SK-N-SH (cell line): ENCODE results near the gene BACE1-AS. TPM values are rescaled to one million over a fixed set of nuclear protein-coding genes. Genes with fewer than 3 reads are reported as not detected.
"Not testable (repeated sequence)": the region's sequence is repeated elsewhere in the genome, so short reads cannot be mapped to it uniquely, and the experiment has no call there.

Experiments
- CTCF ChIA-PET: fragments of 300-600, 350-600 bp; formaldehyde crosslinking; extraction: SDS; loops from one replicate; lab custom pipeline; 2021; lab: Yijun Ruan, JAX
- POLR2A ChIA-PET: fragments of 350-600 bp; sonication (Branson Sonifier 250); formaldehyde crosslinking; extraction: SDS; loops from one replicate; lab custom pipeline; 2020; ENCODE audit warnings: antibody characterized with exemption, inconsistent platforms; lab: Yijun Ruan, JAX
- DNase-seq: peaks from one replicate; pipeline ENCODE4 v3.0.0; 2012
- H2AFZ ChIP-seq: fragments of 200-600 bp; sonication (generic); 2 replicates; pipeline ENCODE4 v1.8.1; 2016; ENCODE audit warnings: antibody characterized with exemption, mild to moderate bottlenecking, low read depth
- H3F3A ChIP-seq: fragments of 200-600 bp; sonication (generic); replicated peaks from 2 replicates; pipeline ENCODE3; 2016; ENCODE audit warnings: antibody characterized with exemption, mild to moderate bottlenecking; ENCODE audit not compliant: insufficient read depth
- H3K27ac ChIP-seq, 2 experiments: fragments of 200-500 bp in 1 of 2; fragments of 200-600 bp in 1 of 2; sonication (Bioruptor generic) in 1 of 2; sonication (generic), shearing (Covaris generic) in 1 of 2; 2 replicates each; pipeline versions ENCODE4 v1.5.1 to v1.6.1; 2014 to 2016; ENCODE audit warnings: low read depth in 2 of 2, inconsistent platforms in 1 of 2, low read length in 1 of 2, mild to moderate bottlenecking in 1 of 2, mixed read lengths in 1 of 2
- H3K27me3 ChIP-seq: fragments of 200-600 bp; sonication (generic), shearing (Covaris generic); 2 replicates; pipeline ENCODE4 v1.6.1; 2016; ENCODE audit warnings: mixed run types; ENCODE audit not compliant: insufficient read depth
- H3K36me3 ChIP-seq, 2 experiments: fragments of 200-500 bp in 1 of 2; fragments of 200-600 bp in 1 of 2; sonication (Bioruptor generic) in 1 of 2; sonication (generic) in 1 of 2; replicated peaks in 1 of 2; 2 replicates each; pipeline versions ENCODE3 to v1.5.1; 2014 to 2016; ENCODE audit warnings: low read length in 1 of 2, mild to moderate bottlenecking in 1 of 2; ENCODE audit not compliant: insufficient read depth in 2 of 2, control insufficient read depth in 1 of 2
- H3K4me1 ChIP-seq, 2 experiments: fragments of 200-500 bp in 1 of 2; fragments of 200-600 bp in 1 of 2; sonication (Bioruptor generic) in 1 of 2; sonication (generic), shearing (Covaris generic) in 1 of 2; 2 replicates each; pipeline versions ENCODE4 v1.5.1 to v1.6.1; 2014 to 2016; ENCODE audit warnings: low read depth in 1 of 2, low read length in 1 of 2, mixed run types in 1 of 2; ENCODE audit not compliant: insufficient read depth in 2 of 2, control insufficient read depth in 1 of 2
- H3K4me2 ChIP-seq: fragments of 200-600 bp; sonication (generic), shearing (Covaris generic); 2 replicates; pipeline ENCODE4 v1.6.1; 2017; ENCODE audit warnings: mixed run types
- H3K4me3 ChIP-seq, 2 experiments: fragments of 200-500 bp in 1 of 2; fragments of 200-600 bp in 1 of 2; sonication (Bioruptor generic) in 1 of 2; sonication (generic), shearing (Covaris generic) in 1 of 2; 2 replicates each; pipeline versions ENCODE4 v1.5.1 to v1.8.1; 2014 to 2016; ENCODE audit warnings: low read depth in 2 of 2, inconsistent platforms in 1 of 2, low read length in 1 of 2, mild to moderate bottlenecking in 1 of 2, mixed read lengths in 1 of 2, moderate library complexity in 1 of 2
- H3K79me2 ChIP-seq: fragments of 200-600 bp; sonication (generic); 2 replicates; pipeline ENCODE4 v1.8.1; 2017; ENCODE audit warnings: mild to moderate bottlenecking; ENCODE audit not compliant: insufficient read depth
- H3K9ac ChIP-seq: fragments of 200-600 bp; sonication (generic); 2 replicates; pipeline ENCODE4 v1.6.1; 2017; ENCODE audit warnings: mixed run types
- H3K9me2 ChIP-seq: fragments of 200-600 bp; sonication (generic); 2 replicates; pipeline ENCODE4 v1.6.1; 2017; ENCODE audit warnings: mixed run types
- H3K9me3 ChIP-seq: fragments of 200-600 bp; sonication (generic); 2 replicates; pipeline ENCODE4 v1.6.1; 2017; ENCODE audit warnings: mixed run types, mild to moderate bottlenecking, moderate library complexity
- H4K20me1 ChIP-seq: fragments of 200-600 bp; sonication (generic); 2 replicates; pipeline ENCODE4 v1.6.1; 2017; ENCODE audit warnings: mild to moderate bottlenecking, mixed run types; ENCODE audit not compliant: insufficient read depth
- GABPA ChIP-seq: IDR thresholded peaks from 2 replicates; pipeline ENCODE4 v1.4.0; 2012; ENCODE audit warnings: low read depth, mild to moderate bottlenecking
- GATA2 ChIP-seq: sonication (generic); formaldehyde crosslinking; IDR thresholded peaks from 2 replicates; pipeline ENCODE4 v1.5.0; 2020; ENCODE audit warnings: mild to moderate bottlenecking, missing genetic modification reagents
- NFIC ChIP-seq: IDR thresholded peaks from 2 replicates; pipeline ENCODE4 v1.4.0; 2012; ENCODE audit warnings: borderline replicate concordance
- RFX5 ChIP-seq: IDR thresholded peaks from 2 replicates; pipeline ENCODE4 v1.6.1; 2012; ENCODE audit warnings: mild to moderate bottlenecking, improper control_type of control experiment, low read length
- SIN3A ChIP-seq: IDR thresholded peaks from 2 replicates; pipeline ENCODE4 v1.6.1; 2012; ENCODE audit warnings: low read depth, mild to moderate bottlenecking, low read length, moderate library complexity, borderline replicate concordance
- SMC3 ChIP-seq: IDR thresholded peaks from 2 replicates; pipeline ENCODE4 v1.6.1; 2012; ENCODE audit warnings: low read depth, low read length, improper control_type of control experiment
- TAF1 ChIP-seq: IDR thresholded peaks from 2 replicates; pipeline ENCODE4 v1.6.1; 2012; ENCODE audit warnings: low read depth, mild to moderate bottlenecking, low read length, moderate library complexity, borderline replicate concordance
- TCF12 ChIP-seq: IDR thresholded peaks from 2 replicates; pipeline ENCODE4 v1.4.0; 2012
- YY1 ChIP-seq: IDR thresholded peaks from 2 replicates; pipeline ENCODE4 v1.4.0; 2012; ENCODE audit warnings: low read depth, mild to moderate bottlenecking
- WGBS: methylation state at CpG from one replicate; pipeline ENCODE4 v1.1.6; 2017; ENCODE audit warnings: low lambda C conversion rate; 5-methylcytosine and 5-hydroxymethylcytosine counted together
- polyA plus RNA-seq, 3 experiments: library from polyadenylated mRNA; depleted of rRNA; stranded (reverse); fragments of >200 nt; gene quantifications; 2 replicates each; pipeline ENCODE4 v1.2.3, GENCODE V29; 2012
- TF ChIP-seq, protein P1 (sequence below): IDR thresholded peaks from 2 replicates; pipeline ENCODE4 v1.4.0; 2012; ENCODE audit warnings: low read depth, borderline replicate concordance
- TF ChIP-seq, protein P2 (sequence below): fragments of 200-600 bp; sonication (generic); IDR thresholded peaks from 2 replicates; pipeline ENCODE4 v1.6.1; 2017; ENCODE audit warnings: antibody characterized with exemption, mild to moderate bottlenecking, moderate library complexity

Gene BACE1-AS
- polyA plus RNA-seq, 1 of the 3 experiments (the other 2 are of a cell fraction) = 5.7 TPM

DNA sequence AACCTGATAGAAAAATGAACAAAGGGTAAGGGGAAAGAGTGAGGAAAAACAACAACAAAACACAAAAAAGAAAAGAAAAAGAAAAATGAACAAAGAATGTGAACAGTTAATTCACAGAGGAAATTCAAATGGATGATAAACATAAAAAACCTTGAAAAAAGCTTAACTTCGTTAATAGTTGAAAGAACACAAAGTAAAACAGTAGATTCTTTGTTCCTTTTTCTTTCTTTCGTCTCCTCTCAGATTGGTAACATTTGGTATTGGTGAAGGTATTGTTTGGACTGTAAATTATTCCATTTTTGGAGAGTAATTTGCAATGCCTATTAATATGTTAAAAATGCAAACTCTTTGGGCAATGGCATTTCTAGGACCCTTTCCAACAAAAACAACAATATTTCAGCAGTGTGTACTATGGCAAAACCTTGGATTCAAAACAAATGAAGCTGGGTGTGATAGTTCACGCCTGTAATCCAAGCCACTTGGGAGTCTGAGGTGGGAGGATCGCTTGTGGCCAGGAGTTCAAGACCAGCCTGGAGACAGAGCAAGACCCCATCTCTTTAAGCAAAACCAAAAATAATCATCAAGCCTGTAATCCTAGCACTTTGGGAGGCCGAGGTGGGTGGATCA lies 28.2 kb downstream of the BACE1-AS start:
- Histone ChIP-seq H3K4me1 (peaks cover 0 to 14% of the 10 kb centered on the region in 2 experiments; a peak in 3 of 4 replicates), H3F3A (peaks cover 7% of the 10 kb centered on the region), H3K9me2 (no peaks in the 10 kb centered on the region), H3K9ac (no peak overlapping the region), H3K9me3 (no peaks in the 10 kb centered on the region), H3K27ac (peak overlapping the region in 1 of 2 experiments; percentile 16; a peak in 2 of 4 replicates), H3K79me2 (peaks cover 14% of the 10 kb centered on the region), H3K27me3 (no peaks in the 10 kb centered on the region), H3K4me2 (peak overlapping the region; percentile 3; the same call in 1 of the 2 replicates), H3K36me3 (no peaks in the 10 kb centered on the region), H3K4me3 (no peak overlapping the region), H4K20me1 (no peaks in the 10 kb centered on the region), H2AFZ (peak overlapping the region; percentile 29; the same call in 1 of the 2 replicates)
- TF ChIP-seq TCF12 = no peak
- TF ChIP-seq, protein P1, sequence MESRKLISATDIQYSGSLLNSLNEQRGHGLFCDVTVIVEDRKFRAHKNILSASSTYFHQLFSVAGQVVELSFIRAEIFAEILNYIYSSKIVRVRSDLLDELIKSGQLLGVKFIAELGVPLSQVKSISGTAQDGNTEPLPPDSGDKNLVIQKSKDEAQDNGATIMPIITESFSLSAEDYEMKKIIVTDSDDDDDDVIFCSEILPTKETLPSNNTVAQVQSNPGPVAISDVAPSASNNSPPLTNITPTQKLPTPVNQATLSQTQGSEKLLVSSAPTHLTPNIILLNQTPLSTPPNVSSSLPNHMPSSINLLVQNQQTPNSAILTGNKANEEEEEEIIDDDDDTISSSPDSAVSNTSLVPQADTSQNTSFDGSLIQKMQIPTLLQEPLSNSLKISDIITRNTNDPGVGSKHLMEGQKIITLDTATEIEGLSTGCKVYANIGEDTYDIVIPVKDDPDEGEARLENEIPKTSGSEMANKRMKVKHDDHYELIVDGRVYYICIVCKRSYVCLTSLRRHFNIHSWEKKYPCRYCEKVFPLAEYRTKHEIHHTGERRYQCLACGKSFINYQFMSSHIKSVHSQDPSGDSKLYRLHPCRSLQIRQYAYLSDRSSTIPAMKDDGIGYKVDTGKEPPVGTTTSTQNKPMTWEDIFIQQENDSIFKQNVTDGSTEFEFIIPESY = no peak
- no peak for TF ChIP-seq GATA2 (CRISPR knock-in tag)
- whole genome bisulfite sequencing = 81% methylated on average over 5 of the region's 5 CpGs
- ChIA-PET CTCF (interaction anchor here (1.2 kb wide), 1 partner anchor 9 kb away, joined by 3 read pairs; no protein-coding TSS in a partner anchor), POLR2A (interaction anchor here (1.5 kb wide), 1 partner anchor 8 kb away, joined by 5 read pairs; the partner anchor contains the start of gene CEP164)
- no peak for DNase-seq

DNA sequence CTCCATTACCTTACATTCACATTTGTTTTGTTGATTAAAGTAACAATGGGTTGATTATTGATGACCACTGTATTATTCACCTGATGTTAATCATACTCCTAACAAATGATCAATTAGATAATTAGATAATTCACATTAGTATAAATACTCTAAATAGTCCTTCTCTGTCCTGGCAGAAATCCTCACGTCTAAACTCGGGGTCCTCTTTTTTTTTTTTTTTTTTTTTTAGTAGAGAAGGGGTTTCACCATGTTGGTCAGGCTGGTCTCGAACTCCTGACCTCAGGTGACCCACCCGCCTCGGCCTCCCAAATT lies 36.1 kb downstream of the BACE1-AS start:
- ChIA-PET CTCF (interaction anchor here (1.2 to 1.5 kb wide), 3 partner anchors 47 to 490 kb away, joined by 3 to 5 read pairs (median 4); no protein-coding TSS in a partner anchor), POLR2A (interaction anchor here (0.7 to 2.5 kb wide), 8 partner anchors 8 to 96 kb away, joined by 3 to 8 read pairs (median 4); partner anchors contain the start of genes BACE1 and PCSK7)
- Histone ChIP-seq H3K4me1 (peaks cover 6 to 12% of the 10 kb centered on the region in 2 experiments; a peak in 2 of 4 replicates), H3K4me3 (peak overlapping the region; percentile 68 to 95), H2AFZ (peak overlapping the region; percentile 85), H3K9ac (peak overlapping the region; percentile 79), H3K79me2 (peaks cover 38% of the 10 kb centered on the region), H3K27ac (peak overlapping the region in 1 of 2 experiments; percentile 88; a peak in 3 of 4 replicates), H3K4me2 (peak overlapping the region; percentile 85), H3F3A (peaks cover 15% of the 10 kb centered on the region)
- H3K9me2 ChIP-seq, DNase-seq, H3K9me3 ChIP-seq, H3K27me3 ChIP-seq, H3K36me3 ChIP-seq, H4K20me1 ChIP-seq: not testable (repeated sequence)
- 1% methylated on average over 5 of the region's 5 CpGs for WGBS

DNA sequence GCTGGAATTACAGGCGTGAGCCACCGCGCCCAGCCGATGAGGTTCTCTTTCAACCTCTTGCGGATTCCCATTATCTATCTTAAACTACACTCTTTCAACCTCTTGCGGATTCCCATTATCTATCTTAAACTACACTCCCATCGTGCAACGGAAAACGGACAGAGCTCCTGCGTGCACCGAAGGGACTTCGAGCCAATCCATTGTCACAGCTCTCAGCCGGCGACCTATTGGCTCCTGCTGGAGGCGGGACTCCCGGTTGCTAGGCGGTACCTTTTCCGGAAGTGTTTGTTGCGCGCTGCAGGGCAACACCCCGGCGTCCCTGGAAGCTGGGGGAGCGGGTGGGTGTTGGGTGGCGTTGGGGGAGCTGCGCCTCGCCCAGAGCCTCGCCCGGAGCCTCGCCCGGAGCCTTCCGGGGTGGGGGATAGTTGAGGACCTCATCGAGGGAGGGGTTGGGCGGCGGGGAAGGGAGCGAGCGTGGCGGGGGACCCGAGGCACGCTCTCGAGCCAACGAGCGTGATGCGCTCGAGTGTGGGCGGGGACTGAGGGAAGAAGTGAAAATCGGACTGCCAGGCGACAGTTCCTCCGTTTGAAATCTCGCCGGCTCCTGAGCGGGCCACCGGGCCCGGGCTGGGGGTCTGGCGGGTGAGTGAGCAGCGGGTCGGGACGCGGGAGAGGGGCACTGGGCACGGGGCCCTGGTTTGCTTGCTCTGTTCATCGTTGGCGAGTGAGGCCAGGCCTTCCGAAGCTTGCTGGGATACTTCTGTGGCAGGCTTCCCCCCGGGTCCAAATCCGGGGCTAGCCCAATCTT lies 36.6 kb downstream of the BACE1-AS start, which contains the start of gene CEP164:
Gene CEP164, plus strand, starts transcription at position 288 of the 808 bp plus-strand sequence. CDS start 10,733 bp downstream, outside the sequence.
- no peaks in the 10 kb centered on the region for H3K27me3 ChIP-seq
- peak within 1 kb of the TSS; percentile 79 for H3K9ac ChIP-seq
- no peaks in the 10 kb centered on the region for H3K36me3 ChIP-seq
- under 1% methylated on average over 53 of the region's 64 CpGs for WGBS
- peaks cover 15% of the 10 kb centered on the region for H3F3A ChIP-seq
- peaks cover 44% of the 10 kb centered on the region for H3K79me2 ChIP-seq
- CTCF ChIA-PET = interaction anchor here (1.0 to 1.5 kb wide), 5 partner anchors 47 to 490 kb away, joined by 3 to 5 read pairs (median 4); no protein-coding TSS in a partner anchor
- H3K27ac ChIP-seq = peak within 1 kb of the TSS; percentile 78 to 88
- H3K4me2 ChIP-seq = peak within 1 kb of the TSS; percentile 85
- H3K4me3 ChIP-seq = peak within 1 kb of the TSS; percentile 68 to 95
- POLR2A ChIA-PET = interaction anchor here (0.7 to 2.5 kb wide), 10 partner anchors 9 to 96 kb away, joined by 3 to 8 read pairs (median 4); partner anchors contain the start of genes BACE1, PCSK7 and RNF214
- H4K20me1 ChIP-seq = no peaks in the 10 kb centered on the region
- DNase-seq = peak; percentile 94
- no peaks in the 10 kb centered on the region for H3K9me2 ChIP-seq
- H2AFZ ChIP-seq = peak within 1 kb of the TSS; percentile 85
- H3K9me3 ChIP-seq = no peaks in the 10 kb centered on the region
- peaks cover 6 to 12% of the 10 kb centered on the region in 2 experiments; a peak in 2 of 4 replicates for H3K4me1 ChIP-seq
- TF ChIP-seq, protein P2, sequence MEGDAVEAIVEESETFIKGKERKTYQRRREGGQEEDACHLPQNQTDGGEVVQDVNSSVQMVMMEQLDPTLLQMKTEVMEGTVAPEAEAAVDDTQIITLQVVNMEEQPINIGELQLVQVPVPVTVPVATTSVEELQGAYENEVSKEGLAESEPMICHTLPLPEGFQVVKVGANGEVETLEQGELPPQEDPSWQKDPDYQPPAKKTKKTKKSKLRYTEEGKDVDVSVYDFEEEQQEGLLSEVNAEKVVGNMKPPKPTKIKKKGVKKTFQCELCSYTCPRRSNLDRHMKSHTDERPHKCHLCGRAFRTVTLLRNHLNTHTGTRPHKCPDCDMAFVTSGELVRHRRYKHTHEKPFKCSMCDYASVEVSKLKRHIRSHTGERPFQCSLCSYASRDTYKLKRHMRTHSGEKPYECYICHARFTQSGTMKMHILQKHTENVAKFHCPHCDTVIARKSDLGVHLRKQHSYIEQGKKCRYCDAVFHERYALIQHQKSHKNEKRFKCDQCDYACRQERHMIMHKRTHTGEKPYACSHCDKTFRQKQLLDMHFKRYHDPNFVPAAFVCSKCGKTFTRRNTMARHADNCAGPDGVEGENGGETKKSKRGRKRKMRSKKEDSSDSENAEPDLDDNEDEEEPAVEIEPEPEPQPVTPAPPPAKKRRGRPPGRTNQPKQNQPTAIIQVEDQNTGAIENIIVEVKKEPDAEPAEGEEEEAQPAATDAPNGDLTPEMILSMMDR = no peak
- TF ChIP-seq YY1 = no peak
- TF ChIP-seq NFIC = no peak
- TF ChIP-seq, protein P1 = no peak
- no peak for TF ChIP-seq SMC3
- peak; percentile 84 for TF ChIP-seq GABPA
- peak; percentile 47; the same call in 1 of the 2 replicates for TF ChIP-seq SIN3A
- peak; percentile 94 for TF ChIP-seq RFX5
- TF ChIP-seq TAF1 = peak; percentile 11
